Activated naive CD8-positive, alpha-beta T cell treated with anti-CD3 and anti-CD28 coated beads, Interleukin-2, amount 10 ng/mL, durations not matched to agents 7 days and 5 days (primary cell): ENCODE measurements around the gene ITGB6. TPM values are rescaled to one million over a fixed set of nuclear protein-coding genes. Genes with fewer than 3 reads are reported as not detected.

ENCODE experiments used
- ATAC-seq: fragments of 150-1000 bp; cut with Tn5 transposase; one replicate; pipeline ENCODE4 v1.10.0; 2021; ENCODE audit warnings: low read depth, moderate library complexity
- POLR2A ChIA-PET: fragments of 350-600 bp; sonication (Branson Sonifier 250); formaldehyde crosslinking; loops from one replicate; lab custom pipeline; 2021; ENCODE audit warnings: antibody characterized with exemption; lab: Charles Lee
- DNase-seq: peaks from one replicate; pipeline ENCODE4 v3.0.0; 2021
- H3K27ac Mint-ChIP-seq: one replicate; pipeline ENCODE4 v1.8.0; 2022; ENCODE audit warnings: mild to moderate bottlenecking, mixed read lengths
- H3K27me3 Mint-ChIP-seq: one replicate; pipeline ENCODE4 v1.8.0; 2022; ENCODE audit warnings: mild to moderate bottlenecking, moderate library complexity, mixed read lengths
- H3K36me3 Mint-ChIP-seq: one replicate; pipeline ENCODE4 v1.8.0; 2021; ENCODE audit warnings: mild to moderate bottlenecking, mixed read lengths
- H3K4me1 Mint-ChIP-seq: one replicate; pipeline ENCODE4 v1.8.0; 2021; ENCODE audit warnings: mixed read lengths
- H3K4me3 Mint-ChIP-seq: one replicate; pipeline ENCODE4 v1.8.0; 2022; ENCODE audit warnings: mild to moderate bottlenecking, moderate library complexity, mixed read lengths
- H3K9me3 Mint-ChIP-seq: one replicate; pipeline ENCODE4 v1.8.0; 2021; ENCODE audit warnings: mixed read lengths
- total RNA-seq, 2 experiments: library from RNA; stranded (reverse); gene quantifications; one replicate each; pipeline ENCODE4 v1.2.3, GENCODE V29; 2021

ITGB6 gene
- total RNA-seq, 2 experiments from 2014 or later, result not detected

- peaks cover 20% of the 10 kb centered on the region for H3K4me1 Mint-ChIP-seq
- H3K36me3 Mint-ChIP-seq, result no peaks in the 10 kb centered on the region
- POLR2A ChIA-PET, result no interaction called here
- DNase-seq (peak; percentile 70), ATAC-seq (peak; percentile 70)
- H3K27me3 Mint-ChIP-seq, result peaks cover 24% of the 10 kb centered on the region
- H3K9me3 Mint-ChIP-seq, result peaks cover 1% of the 10 kb centered on the region
- no peak overlapping the region for H3K4me3 Mint-ChIP-seq
- no peak overlapping the region for H3K27ac Mint-ChIP-seq
These were observed 10.6 kb upstream of the ITGB6 start for GRCh38 chr2:160210599-160211138.

GRCh38 chr2:160209516-160209856 is 9.4 kb upstream of the ITGB6 start:
- POLR2A ChIA-PET, result no interaction called here
- H3K4me3 Mint-ChIP-seq, result no peak overlapping the region
- H3K27ac Mint-ChIP-seq, result no peak overlapping the region
- peaks cover 18% of the 10 kb centered on the region for H3K4me1 Mint-ChIP-seq
- DNase-seq, result no peak
- no peak for ATAC-seq
- H3K9me3 Mint-ChIP-seq, result peaks cover 1% of the 10 kb centered on the region
- no peaks in the 10 kb centered on the region for H3K36me3 Mint-ChIP-seq
- H3K27me3 Mint-ChIP-seq, result peaks cover 22% of the 10 kb centered on the region

- Mint-ChIP-seq H3K27me3 (peaks cover 16% of the 10 kb centered on the region), H3K36me3 (no peaks in the 10 kb centered on the region), H3K4me3 (no peak overlapping the region), H3K4me1 (peaks cover 15% of the 10 kb centered on the region), H3K9me3 (peaks cover 1% of the 10 kb centered on the region), H3K27ac (no peak overlapping the region)
- POLR2A ChIA-PET, result no interaction called here
- ATAC-seq (no peak), DNase-seq (no peak)
These were observed 8.8 kb upstream of the ITGB6 start for GRCh38 chr2:160208655-160209515.

- H3K27ac Mint-ChIP-seq, result no peak overlapping the region
- H3K4me3 Mint-ChIP-seq, result no peak overlapping the region
- POLR2A ChIA-PET, result interaction anchor here (0.7 kb wide), 1 partner anchor 256 kb away, joined by 4 read pairs; no protein-coding TSS in a partner anchor
- H3K36me3 Mint-ChIP-seq, result no peaks in the 10 kb centered on the region
- peaks cover 11% of the 10 kb centered on the region for H3K27me3 Mint-ChIP-seq
- DNase-seq (no peak), ATAC-seq (no peak)
- peaks cover 15% of the 10 kb centered on the region for H3K4me1 Mint-ChIP-seq
- peaks cover 1% of the 10 kb centered on the region for H3K9me3 Mint-ChIP-seq
These were observed 8.0 kb upstream of the ITGB6 start for GRCh38 chr2:160207804-160208654.

- Mint-ChIP-seq H3K4me3 (no peak overlapping the region), H3K36me3 (peaks cover under 1% of the 10 kb centered on the region), H3K4me1 (peaks cover 16% of the 10 kb centered on the region), H3K27ac (no peak overlapping the region), H3K27me3 (peaks cover 10% of the 10 kb centered on the region), H3K9me3 (peaks cover 1% of the 10 kb centered on the region)
- POLR2A ChIA-PET, result interaction anchor here (0.7 kb wide), 1 partner anchor 256 kb away, joined by 4 read pairs; no protein-coding TSS in a partner anchor
- ATAC-seq, result no peak
- no peak for DNase-seq
These were observed 7.2 kb upstream of the ITGB6 start for GRCh38 chr2:160207271-160207670.

DNA sequence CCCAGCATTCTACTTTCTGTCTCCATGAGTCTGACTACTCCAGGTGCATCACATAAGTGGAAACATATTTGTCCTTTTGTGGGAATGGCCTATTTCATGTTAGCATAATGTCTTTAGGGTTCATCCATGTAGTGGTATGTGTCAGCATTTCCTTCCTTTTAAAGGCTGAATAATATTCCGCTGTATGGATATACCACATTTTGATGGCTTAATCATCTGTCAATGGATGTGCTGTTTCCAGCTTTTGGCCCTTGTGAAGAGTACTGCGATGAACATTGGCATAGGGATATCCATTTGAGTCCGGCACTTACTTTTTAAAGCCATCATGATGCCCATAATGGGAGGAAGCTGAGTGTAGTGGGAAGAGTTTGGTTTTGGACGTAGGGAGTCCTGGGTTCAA is 6.4 kb upstream of the ITGB6 start:
- no peak overlapping the region for H3K4me3 Mint-ChIP-seq
- ATAC-seq (no peak), DNase-seq (no peak)
- POLR2A ChIA-PET, result no interaction called here
- H3K9me3 Mint-ChIP-seq, result peaks cover 1% of the 10 kb centered on the region
- peaks cover 6% of the 10 kb centered on the region for H3K27me3 Mint-ChIP-seq
- no peak overlapping the region for H3K27ac Mint-ChIP-seq
- H3K4me1 Mint-ChIP-seq, result peaks cover 20% of the 10 kb centered on the region
- H3K36me3 Mint-ChIP-seq, result peaks cover 2% of the 10 kb centered on the region

GRCh38 chr2:160205505-160205904 is 5.4 kb upstream of the ITGB6 start:
- ATAC-seq (no peak), DNase-seq (no peak)
- peaks cover under 1% of the 10 kb centered on the region for H3K27me3 Mint-ChIP-seq
- no peak overlapping the region for H3K4me3 Mint-ChIP-seq
- H3K4me1 Mint-ChIP-seq, result peaks cover 16% of the 10 kb centered on the region
- H3K9me3 Mint-ChIP-seq, result peaks cover 1% of the 10 kb centered on the region
- no peak overlapping the region for H3K27ac Mint-ChIP-seq
- POLR2A ChIA-PET, result no interaction called here
- H3K36me3 Mint-ChIP-seq, result peaks cover 2% of the 10 kb centered on the region

DNA sequence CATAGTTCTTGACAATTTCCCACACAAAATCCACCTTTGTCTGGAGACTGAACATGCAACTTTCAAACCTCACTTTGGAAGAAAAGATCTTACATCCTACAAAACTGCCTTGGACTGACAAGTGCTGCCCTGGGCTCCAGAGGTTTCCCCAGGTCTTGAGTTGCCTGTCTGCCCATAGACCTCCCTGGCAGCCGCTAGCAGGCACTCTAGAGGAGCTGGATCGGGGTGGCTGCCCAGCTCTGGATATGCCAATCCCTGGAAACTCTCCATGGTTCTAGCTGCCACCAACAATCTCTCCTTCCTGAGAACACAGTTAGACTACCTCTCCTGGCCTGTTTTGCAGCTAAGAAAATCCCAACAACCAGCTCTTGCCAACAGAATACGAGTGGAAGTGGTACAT is 3.4 kb upstream of the ITGB6 start:
- POLR2A ChIA-PET, result no interaction called here
- no peak for ATAC-seq
- no peak for DNase-seq
- H3K36me3 Mint-ChIP-seq, result peaks cover 2% of the 10 kb centered on the region
- H3K27ac Mint-ChIP-seq, result no peak overlapping the region
- peaks cover 1% of the 10 kb centered on the region for H3K9me3 Mint-ChIP-seq
- H3K27me3 Mint-ChIP-seq, result peaks cover 6% of the 10 kb centered on the region
- H3K4me1 Mint-ChIP-seq, result peaks cover 14% of the 10 kb centered on the region
- no peak overlapping the region for H3K4me3 Mint-ChIP-seq

DNA sequence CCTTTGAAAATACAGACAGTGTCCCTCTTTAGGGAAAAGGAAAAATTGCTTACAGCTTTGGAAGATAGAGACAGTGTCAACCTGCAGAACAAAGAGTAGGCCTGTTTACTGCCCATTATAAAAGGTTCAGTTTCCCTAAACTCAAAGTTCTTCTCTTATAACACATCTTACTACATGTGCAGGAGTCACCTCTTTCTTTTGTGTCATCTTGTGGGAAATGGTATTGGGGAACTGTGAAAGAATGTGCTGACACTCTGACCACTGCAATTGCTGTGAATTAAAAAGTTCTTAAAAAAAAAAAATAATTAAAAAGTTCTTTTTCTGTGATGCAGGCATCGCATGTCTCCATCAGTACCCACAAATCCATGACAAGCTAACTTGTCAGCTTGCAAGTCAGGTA is 2.9 kb upstream of the ITGB6 start:
- POLR2A ChIA-PET, result no interaction called here
- H3K36me3 Mint-ChIP-seq, result peaks cover 2% of the 10 kb centered on the region

DNA sequence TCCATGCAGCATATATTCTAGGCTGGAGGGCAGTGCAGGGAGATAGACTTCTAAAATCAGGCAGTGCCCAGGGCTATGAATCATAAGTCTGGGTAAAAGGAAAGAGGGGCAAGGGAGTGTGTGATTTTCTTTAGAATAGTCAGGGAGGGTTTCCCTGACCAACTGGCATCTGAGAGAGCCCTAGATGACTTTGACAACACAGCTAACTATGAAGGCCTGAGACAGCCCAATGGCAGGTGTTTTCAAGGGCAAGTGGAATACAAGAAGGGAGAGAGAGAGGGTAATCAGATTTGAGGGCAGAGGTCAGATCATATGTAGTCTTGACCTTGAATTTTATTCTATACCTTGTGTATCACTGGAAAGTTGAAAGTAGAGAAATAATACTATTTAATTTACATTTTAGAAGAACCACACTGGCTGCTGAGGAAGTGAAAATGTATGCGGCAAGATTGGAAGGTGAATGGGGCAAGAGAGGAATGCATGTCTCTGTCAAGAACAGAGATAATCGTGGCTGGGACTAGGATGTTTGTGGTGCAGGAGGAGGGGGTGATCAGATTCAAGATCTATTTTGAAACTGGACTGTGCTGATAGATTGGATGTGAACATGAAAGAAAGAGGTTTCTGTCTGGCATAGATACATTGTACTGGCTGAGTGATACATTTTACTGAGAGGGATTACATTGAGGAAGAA is 1.9 kb upstream of the ITGB6 start:
- Mint-ChIP-seq H3K27ac (no peak overlapping the region), H3K27me3 (peaks cover 8% of the 10 kb centered on the region), H3K36me3 (peaks cover 2% of the 10 kb centered on the region), H3K4me3 (no peak overlapping the region), H3K4me1 (peaks cover 12% of the 10 kb centered on the region), H3K9me3 (peaks cover 1% of the 10 kb centered on the region)
- DNase-seq (no peak), ATAC-seq (no peak)
- POLR2A ChIA-PET, result no interaction called here

More for the DNA sequence above, 2.9 kb upstream of the ITGB6 start:
- Mint-ChIP-seq H3K9me3 (peaks cover 1% of the 10 kb centered on the region), H3K27me3 (peaks cover 8% of the 10 kb centered on the region), H3K4me1 (peaks cover 13% of the 10 kb centered on the region), H3K27ac (no peak overlapping the region), H3K4me3 (no peak overlapping the region)
- ATAC-seq (no peak), DNase-seq (no peak)

DNA sequence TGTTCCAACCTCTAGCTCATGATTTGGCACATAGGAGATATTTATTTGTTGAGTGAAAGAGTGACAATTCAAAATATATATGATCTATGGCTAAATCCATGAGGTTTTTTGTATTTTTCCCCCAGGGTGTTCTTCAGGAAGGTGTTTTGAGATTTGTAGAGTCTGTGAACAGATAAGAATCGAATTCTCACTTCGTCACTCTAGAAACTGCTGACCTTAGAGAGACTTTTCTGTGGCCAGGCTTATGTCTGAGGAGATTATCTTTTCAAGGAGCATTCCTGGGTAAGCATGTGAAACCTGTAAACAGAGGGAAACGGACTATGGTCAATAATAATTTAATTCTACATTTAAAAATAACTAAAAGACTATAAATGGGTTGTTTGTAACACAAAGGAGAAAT is 849 bp upstream of the ITGB6 start:
- ATAC-seq (no peak), DNase-seq (no peak)
- Mint-ChIP-seq H3K9me3 (no peaks in the 10 kb centered on the region), H3K27me3 (peaks cover 10% of the 10 kb centered on the region), H3K36me3 (peaks cover 2% of the 10 kb centered on the region), H3K4me1 (peaks cover 12% of the 10 kb centered on the region), H3K4me3 (no peak overlapping the region), H3K27ac (no peak overlapping the region)
- POLR2A ChIA-PET, result no interaction called here

- Mint-ChIP-seq H3K27me3 (peaks cover 10% of the 10 kb centered on the region), H3K9me3 (no peaks in the 10 kb centered on the region), H3K4me3 (no peak overlapping the region), H3K27ac (no peak overlapping the region), H3K36me3 (peaks cover 2% of the 10 kb centered on the region), H3K4me1 (peaks cover 22% of the 10 kb centered on the region)
- ATAC-seq (no peak), DNase-seq (no peak)
- POLR2A ChIA-PET, result no interaction called here
These were observed 1.0 kb downstream of the ITGB6 start for GRCh38 chr2:160199053-160199452.

GRCh38 chr2:160197587-160197986 is 2.5 kb downstream of the ITGB6 start:
- peaks cover 2% of the 10 kb centered on the region for H3K36me3 Mint-ChIP-seq
- no peaks in the 10 kb centered on the region for H3K9me3 Mint-ChIP-seq
- peaks cover 10% of the 10 kb centered on the region for H3K27me3 Mint-ChIP-seq
- POLR2A ChIA-PET, result no interaction called here
- no peak overlapping the region for H3K4me3 Mint-ChIP-seq
- H3K4me1 Mint-ChIP-seq, result peaks cover 22% of the 10 kb centered on the region
- ATAC-seq (no peak), DNase-seq (no peak)
- H3K27ac Mint-ChIP-seq, result no peak overlapping the region
